ENCODE data around the gene ENPP3.
"Not testable (repeated sequence)": the region's sequence is repeated elsewhere in the genome, so short reads cannot be mapped to it uniquely, and the experiment has no call there.

Gene ENPP3

DNA sequence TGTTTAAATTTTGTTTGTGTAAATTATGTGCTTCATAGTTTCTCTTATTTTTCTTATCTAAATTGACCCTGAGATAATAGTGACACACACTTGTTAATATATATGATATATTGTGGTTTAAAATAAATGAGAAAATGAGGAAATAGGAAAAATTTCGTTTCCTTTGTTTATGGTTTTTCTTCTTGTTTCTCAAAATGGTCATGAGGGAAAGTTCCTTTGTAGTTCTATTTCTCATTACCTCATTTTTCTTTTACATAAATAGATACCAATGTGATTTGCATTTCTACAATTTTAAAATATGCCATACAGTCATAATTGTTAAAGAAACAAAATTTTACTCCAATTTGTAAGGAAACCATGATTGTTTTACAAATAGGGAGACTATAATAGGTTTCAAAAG is 54.9 kb downstream of the ENPP3 start:
- no peak for DNase-seq

DNA sequence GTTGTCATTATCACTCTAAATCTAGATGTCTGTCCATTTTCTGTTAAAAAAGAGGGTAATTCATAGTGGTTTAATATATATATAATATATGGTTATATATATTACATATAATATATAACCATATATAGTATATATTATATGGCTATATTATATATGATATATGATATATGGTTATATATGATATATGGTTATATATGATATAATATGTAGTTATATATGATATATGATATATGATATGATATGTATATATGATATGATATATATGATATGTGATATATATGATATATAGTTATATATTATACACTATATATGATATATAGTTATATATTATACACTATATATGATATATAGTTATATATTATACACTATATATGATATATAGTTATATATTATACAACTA is 55.5 kb downstream of the ENPP3 start:
- DNase-seq, result no peak

DNA sequence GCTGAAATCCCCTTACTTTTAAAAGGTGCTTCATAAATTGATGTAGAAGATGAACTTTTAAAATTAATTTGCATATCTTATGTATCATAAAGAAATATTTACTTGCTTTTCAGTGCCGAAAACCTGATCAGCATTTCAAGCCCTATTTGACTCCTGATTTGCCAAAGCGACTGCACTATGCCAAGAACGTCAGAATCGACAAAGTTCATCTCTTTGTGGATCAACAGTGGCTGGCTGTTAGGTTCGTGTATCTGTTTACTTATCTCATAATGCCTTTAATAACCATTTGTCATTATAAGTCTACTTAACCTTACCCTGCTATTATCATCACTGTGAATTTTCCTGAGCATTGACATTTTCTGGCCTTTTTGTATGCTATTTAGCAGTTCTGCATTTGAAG is 56.3 kb downstream of the ENPP3 start:
- DNase-seq, result no peak

DNA sequence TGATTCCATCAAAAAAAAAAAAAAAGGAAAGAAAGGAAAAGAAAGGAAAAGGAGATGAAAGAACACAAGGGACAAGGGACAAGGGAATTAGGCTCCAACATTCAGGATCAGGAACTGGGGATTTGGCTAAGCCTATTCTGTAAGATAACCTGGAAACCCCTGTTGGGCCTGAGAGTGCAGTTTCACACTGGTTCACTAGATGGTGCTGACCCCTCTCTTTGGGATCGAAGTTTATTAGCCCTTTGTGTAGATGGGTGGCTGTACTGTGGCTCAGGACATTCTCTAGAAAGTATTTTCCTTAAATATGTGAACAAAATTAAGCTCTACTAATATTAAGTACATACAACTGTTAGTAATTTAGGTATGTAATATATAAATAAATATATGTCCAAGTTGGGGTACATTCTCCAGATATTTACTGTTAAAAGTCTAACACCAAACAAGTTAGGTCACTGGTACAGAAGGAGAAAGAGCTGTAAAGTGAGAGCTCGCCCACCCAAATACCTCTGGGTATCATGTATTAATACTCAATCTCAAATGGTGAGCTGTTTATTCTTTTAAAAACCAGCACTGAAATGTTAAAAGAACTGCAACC is 57.8 kb downstream of the ENPP3 start:
- peak; percentile 86 for DNase-seq

DNA sequence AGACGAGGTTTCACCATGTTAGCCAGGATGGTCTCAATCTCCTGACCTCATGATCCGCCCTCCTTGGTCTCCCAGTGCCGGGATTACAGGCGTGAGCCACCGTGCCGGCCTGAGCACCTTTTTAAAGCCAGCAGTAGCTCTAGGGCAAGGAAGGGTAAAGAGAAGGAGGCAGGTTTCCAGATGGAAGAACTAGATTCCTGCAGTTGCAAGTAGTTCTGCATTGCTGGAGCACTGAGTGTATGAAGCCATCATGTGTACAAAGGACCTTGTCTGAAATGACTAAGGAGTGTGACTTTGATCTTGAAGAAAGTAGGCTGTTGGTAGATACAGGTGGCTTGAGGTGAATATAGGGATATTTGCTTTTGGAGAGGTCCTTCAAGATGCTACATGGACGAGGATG is 59.9 kb downstream of the ENPP3 start:
- DNase-seq, result no peak

DNA sequence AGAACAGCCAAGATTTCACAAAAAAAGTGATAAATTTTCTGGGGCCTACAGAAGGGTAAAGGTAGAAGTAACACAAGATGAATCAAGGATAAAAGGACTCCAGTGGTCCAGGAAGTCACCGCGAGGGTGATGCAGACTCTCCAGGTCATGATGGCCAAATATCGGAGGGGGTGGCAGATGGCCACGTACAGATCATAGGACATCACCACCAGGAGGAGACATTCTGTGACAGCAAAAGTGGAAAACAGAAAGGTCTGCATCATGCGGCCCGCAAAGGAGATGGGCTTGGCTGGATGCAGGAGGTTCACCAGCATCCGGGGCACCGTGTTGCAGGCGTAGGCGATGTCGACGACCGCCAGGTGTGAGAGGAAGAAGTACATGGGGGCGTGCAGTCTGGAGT is 63.7 kb downstream of the ENPP3 start:
- DNase-seq, result not testable (repeated sequence)

DNA sequence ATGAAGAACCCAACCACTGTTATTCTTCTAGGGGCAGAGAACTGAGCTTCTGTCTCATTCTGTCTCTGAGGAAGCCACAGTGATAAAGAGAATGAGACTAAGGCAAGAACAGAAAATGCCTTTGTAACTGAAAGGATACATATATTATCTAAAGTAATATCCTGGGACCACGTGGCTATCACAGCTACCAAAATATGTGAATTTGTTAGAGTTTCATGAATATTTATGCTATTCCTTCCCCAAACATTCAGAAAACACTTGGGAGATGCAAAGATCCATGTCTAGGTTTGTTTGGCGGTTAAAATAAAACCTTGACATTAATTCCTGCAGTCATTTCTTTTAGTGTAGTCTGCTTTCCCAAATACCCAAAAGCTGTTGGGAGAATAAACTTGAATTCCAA is 66.8 kb downstream of the ENPP3 start:
- DNase-seq, result not testable (repeated sequence)

DNA sequence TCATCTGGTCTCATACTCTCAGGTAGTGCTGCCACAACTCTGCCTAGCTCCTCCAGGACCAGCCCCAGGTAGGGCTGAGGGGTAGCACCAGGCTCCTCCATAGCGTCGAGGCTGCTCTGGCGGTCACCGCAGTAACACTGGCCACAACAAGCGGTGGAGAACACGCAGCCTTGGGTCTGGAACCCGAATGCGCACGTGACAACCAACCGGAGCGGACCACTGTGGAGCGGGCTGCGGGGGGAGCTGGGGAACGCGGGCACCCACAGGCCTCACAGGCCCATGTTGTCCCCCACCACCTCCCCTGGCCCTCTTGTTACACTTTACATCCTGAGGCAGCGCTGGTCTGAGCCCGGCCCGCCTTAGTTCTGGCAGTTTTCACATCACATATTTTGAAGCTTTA is 73.8 kb downstream of the ENPP3 start, which contains the start of gene CTAGE9:
TSS of gene CTAGE9 (minus strand) at position 101 of the 400 bp plus-strand sequence. CDS start at position 101, 0 bp downstream.
- not testable (repeated sequence) for DNase-seq

DNA sequence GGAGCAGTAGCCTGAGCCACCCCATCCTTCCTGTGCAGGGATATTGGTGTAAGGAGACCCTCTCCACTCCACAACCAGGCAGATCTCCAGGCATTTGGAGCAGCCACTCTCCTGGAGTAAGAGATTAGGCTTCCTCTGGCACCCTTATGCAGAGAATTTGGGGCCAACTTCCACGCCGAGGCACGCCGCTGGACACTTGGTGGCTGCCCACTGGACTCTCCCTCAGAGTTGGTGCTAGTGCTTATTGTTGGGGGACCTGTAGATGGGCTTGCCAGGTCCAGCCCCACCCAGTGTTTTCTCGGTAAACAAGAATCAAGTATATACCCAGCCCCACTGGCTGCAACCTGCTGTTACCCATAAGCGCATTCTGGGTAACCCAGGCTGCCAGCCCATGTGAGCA is 78.5 kb downstream of the ENPP3 start:
- not testable (repeated sequence) for DNase-seq

DNA sequence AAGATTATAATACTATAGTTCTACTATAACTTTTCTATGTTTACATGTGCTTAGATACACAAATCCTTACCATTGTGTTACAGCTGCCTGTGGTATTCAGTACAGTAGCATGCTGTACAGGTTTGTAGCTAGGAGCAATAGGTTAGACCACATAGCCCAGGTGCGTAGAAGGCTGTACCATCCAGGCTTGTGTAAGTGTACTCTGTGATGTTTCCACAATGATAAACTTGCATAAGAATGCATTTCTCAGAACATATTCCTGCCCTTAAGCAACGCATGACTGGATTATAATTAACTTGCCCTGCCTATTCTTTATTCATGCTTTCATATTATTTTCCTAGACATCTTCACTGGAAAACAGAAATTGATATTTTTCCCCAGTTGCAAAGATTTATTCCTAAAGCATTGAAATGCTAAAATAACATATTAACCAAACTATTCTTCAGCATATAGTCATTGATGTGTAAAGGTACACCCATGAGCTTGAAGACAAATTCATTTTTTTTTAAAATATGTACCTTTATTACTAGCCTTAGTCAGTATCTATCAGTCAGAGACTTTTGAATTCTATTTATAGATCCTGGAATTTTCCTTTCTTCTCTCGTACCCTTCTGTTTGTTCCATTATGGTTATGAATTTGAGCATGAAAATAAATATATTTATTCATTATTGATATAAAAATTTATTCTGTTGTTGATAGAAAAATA is 80.9 kb downstream of the ENPP3 start:
- no peak for DNase-seq

DNA sequence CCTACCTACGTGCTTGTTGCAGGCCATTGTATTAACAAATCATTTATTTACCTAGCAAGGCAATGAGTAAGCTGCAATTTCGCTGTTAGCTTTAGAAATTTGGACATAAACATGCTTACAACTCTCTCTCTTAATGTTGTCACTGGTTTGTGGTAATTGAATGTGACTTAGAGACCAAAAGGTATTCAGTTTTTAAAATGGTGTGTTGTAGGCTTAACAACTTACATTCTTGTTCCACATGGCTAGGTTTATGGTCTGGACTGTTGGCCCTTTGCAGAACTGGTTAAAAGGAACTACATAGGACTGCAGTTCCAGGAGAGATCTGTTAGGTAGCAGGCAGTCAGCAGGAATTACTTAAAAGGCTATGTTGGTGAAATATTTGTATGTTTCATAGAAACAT is 84.1 kb downstream of the ENPP3 start:
- no peak for DNase-seq

DNA sequence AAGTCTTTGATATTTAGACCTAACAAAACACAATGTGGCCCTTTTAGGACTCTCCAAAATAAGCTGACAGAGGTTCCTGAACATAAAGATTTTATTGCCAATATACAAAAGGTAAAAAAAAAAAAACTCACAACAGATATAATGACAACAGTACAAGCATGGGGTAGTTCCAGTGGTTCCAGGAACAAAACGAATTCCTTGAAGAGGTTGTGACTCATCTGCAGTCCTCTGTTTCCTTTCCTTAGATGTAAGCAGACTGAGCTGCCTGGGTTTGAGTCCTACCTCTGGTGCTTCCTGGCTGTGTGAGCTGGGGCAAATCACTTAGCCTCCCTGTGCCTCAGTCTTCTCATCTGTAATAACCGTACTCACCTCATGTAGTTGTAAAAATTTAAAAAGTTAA is 87.0 kb downstream of the ENPP3 start:
- DNase-seq, result no peak

DNA sequence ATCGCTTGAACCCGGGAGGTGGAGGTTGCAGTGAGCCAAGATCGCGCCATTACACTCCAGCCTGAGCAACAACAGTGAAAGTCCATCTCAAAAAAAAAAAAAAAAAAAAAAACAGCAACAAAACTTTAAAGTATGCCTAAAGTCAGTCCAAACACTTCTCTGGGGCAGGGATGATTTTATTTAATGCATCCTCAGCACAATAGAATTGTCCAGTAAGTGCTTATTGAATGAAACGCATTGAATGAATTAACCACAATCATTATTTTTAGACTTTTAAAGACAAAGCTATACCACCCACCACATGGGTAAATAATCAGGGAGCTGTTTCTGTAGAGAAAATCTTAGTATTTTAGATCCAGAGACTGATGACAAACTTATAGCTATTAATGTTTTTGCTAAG is 90.4 kb downstream of the ENPP3 start:
- DNase-seq, result no peak

DNA sequence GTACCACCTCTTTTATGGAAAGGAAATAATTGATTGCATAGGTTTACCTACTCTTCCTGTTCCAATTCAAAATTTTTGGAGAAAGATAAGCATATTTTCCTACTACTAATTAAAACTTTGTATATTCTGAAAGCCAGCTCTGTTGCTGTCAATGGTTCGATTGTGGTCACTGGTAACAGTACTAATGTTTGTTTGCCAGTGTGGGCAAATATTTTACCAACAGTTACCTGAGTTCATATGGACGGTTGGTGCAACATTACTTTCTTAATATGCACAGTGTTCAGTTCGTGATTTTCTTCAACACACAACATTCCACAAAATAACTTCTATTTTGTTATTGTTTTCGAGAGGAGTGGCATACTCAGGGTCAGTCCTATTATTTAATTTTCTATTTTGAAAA is 90.8 kb downstream of the ENPP3 start:
- no peak for DNase-seq

DNA sequence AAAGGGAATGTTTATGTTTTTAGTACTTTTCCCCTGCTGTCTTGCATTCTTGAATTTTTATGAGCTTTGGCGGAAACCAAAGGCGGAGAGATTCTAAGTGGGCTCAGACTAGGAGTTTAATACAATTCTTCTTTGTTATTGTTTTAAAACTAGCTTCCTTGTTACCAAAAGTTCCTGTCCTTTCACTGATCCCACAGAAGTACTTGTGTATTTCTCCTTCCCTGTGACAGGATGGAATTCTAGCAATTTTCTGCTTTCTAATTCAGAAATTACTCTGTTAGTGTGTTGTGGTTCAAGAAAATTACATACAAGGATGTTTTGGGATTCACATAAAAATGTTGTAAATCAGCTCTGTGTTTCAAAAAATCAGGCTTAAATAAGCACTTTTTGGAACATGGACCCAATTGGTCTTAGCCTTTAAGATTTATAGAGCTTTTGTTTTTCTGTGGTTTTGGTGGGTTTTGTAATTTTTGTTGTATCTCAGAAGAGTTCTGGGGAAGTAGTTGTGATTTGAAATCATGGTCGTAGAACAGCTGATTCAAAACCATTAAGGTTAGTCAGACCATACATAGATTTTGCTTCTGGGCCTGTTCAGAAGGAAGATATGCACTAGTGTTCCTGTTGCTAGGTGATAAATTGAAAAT is 91.3 kb downstream of the ENPP3 start:
- DNase-seq, result no peak

DNA sequence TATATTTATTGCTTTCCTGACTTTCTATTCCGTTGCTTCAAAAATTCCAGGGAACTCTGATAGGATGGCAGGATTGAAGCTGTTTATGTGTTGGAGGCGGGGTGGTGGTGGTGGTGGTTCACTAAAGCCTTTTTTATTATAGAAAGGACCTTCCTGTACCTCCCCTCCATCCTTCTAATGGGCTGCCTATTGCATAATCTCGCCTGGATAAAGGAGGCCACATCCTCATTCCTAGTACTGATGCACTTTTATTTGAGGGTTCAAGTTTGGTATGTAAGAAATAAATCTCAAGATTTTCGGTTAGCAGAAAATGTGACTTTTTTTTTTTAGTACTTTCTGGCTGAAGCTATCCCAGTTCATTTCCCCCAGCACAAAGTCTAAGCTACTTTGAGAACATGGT is 92.4 kb downstream of the ENPP3 start:
- no peak for DNase-seq

DNA sequence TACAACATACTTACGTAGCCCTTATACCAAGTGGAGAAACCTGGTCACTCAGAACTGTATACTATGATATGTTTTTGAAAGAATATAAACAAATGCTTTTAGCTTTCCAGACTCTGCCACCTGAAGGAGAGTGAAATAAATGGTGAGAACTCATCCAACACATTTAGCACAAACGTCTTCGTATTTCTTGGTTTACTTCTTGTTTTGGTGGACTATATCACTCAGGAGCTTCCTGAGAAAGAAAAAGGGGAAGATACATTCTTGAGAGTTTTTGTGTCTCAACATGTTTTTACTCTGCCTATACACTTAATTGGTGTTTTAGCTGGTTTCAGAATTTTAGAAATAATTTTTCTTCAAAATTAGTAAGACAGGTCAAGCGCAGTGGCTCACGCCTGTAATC is 93.2 kb downstream of the ENPP3 start:
- no peak for DNase-seq

DNA sequence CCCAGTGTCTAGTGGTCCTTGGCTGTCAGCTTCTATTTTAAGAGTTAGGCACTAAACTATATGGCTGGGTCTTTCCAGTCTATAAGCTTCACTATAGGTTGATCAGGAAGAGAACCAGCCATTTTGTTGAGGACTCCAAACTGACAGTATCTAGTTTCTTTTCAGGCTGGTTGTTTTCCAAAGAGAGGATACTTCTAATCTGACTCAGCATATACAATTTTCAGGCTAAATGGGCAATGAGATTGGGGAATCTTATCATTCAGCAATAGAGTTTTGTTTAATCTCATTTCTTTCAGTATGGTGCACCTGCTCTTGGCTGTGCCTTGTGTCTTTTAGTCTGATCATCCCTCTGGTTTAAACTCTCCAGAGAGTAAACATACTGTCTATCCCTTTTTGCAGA is 94.1 kb downstream of the ENPP3 start:
- DNase-seq, result no peak

DNA sequence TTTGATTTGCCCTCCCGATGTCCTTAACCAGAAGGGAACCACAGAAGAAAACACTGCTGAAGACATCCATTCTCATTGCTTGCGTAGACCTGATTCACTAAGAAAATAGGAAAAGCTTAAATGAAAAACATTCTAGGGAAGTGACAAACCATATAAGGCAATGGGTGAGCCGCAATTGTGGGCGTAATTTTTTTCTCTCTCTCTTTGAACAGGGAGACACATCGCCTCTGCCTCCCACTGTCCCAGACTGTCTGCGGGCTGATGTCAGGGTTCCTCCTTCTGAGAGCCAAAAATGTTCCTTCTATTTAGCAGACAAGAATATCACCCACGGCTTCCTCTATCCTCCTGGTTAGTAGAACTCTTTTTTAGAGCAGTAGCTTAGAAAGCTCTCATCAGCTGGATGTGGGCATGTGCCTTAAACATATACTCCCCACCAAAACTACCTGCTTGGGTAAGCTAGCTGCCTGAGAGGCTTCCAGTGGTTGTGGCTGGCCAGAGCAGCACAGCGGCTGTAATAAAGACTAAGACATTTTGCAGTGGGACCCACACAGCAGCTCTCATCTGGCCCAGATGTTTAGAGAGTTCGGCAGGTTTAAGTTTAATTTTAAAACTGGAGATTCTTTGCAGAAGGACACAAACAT is 96.4 kb downstream of the ENPP3 start:
- DNase-seq, result no peak

DNA sequence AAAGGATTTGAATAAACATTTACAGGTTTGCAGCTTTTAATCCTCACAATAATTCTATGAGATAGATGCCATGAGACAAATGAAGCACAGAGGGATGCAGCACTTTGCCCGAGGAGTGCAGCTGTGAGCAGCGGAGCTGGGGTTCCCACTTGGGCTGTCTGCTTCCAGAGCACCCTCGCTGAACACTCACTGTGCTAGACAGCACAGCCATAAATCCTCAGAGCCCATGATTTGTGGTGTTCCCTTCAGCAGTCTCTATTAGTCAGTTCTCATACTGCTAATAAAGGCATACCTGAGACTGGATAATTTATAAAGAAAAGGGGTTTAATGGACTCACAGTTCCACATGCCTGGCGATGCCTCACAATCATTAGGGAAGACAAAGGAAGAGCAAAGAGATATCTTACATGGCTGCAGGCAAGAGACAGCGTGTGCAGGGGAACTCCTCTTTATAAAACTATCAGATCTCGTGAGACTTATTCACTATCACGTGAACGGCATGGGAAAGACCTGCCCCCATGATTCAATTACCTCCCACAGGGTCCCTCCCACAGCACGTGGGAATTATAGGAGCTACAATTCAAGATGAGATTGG is 99.0 kb downstream of the ENPP3 start:
- peak; percentile 28 for DNase-seq

DNA sequence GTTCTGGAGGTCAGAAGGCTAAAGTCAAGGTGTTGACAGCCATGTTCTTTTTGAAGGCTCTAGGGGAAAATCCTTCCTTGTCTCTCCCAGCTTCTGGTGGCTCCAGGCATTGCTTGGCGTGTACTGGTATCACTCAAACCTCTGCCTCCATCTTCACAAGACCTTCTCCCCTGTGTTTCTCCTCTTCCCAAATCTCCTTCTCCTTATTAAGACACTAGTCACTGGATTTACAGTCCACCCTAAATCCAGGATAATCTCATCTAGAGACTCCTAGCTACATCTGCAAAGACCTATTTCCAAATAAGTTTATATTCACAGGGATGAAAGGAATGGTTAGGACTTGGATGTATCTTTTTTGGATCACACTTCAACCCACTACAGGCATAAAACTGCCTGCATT is 99.7 kb downstream of the ENPP3 start:
- no peak for DNase-seq

DNA sequence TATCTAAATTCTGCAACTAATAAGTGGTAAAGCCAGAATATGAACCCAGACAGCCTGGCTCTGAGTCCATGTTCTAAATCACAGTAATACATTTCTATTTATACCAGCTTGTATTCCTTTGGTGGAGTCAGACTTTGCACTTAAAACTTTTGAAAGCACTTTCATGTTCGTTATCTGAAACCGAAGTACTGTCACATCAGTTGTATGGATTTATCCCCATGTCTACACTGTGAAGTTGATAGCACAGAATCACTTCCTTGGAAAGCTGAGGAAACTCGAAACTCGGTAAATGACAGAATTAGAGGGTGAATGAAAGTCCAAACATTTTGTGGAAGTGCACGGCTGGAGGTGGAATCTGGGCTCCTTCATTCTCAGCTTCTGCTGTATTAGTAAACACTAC is 102.0 kb downstream of the ENPP3 start:
- no peak for DNase-seq

DNA sequence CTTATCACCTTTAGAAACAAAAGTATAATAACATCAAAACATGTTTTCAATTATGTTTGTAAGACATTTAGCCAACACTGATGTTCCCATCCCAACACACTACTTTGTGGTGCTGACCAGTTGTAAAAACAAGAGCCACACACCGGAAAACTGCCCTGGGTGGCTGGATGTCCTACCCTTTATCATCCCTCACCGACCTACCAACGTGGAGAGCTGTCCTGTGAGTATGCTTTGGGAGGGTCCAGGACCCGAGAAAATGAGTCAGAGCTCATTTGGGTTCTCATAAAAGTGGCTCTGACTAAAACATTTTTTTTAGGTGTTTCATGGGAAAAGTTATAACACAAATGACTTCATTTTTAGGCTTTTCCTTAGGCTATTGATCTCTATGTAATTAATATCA is 103.1 kb downstream of the ENPP3 start:
- DNase-seq, result no peak
